Stimulated activated naive CD8-positive, alpha-beta T cell treated with anti-CD3 and anti-CD28 coated beads, Interleukin-15, amount 100 ng/mL, for 72 hours (primary cell): ENCODE results near the gene SEMA5A.

Experiments used
- ATAC-seq: fragments of 150-1000 bp; cut with Tn5 transposase; 2 replicates; pipeline ENCODE4 v1.10.0; 2021; ENCODE audit warnings: mild to moderate bottlenecking, moderate library complexity
- DNase-seq, 2 donors: peaks; one replicate each; pipeline ENCODE4 v3.0.0; 2021 to 2022
- H3K27ac Mint-ChIP-seq, 2 donors: one replicate each; pipeline ENCODE4 v1.8.0; 2022; ENCODE audit warnings: mild to moderate bottlenecking in 2 of 2, mixed read lengths in 2 of 2, moderate library complexity in 2 of 2
- H3K27me3 Mint-ChIP-seq: one replicate; pipeline ENCODE4 v1.8.0; 2022; ENCODE audit warnings: mixed read lengths
- H3K4me1 Mint-ChIP-seq: one replicate; pipeline ENCODE4 v1.8.0; 2022; ENCODE audit warnings: mild to moderate bottlenecking, mixed read lengths
- H3K4me3 Mint-ChIP-seq, 2 donors: one replicate each; pipeline ENCODE4 v1.8.0; 2022; ENCODE audit warnings: mild to moderate bottlenecking in 2 of 2, mixed read lengths in 2 of 2, moderate library complexity in 1 of 2
- H3K9me3 Mint-ChIP-seq, 2 donors: one replicate each; pipeline ENCODE4 v1.8.0; 2022; ENCODE audit warnings: mixed read lengths in 2 of 2

SEMA5A gene

GRCh38 chr5:9054821-9055589 is 490.9 kb downstream of the SEMA5A start:
- no peak for DNase-seq
- Mint-ChIP-seq H3K9me3 (no peaks in the 10 kb centered on the region), H3K4me1 (no peaks in the 10 kb centered on the region), H3K4me3 (no peak overlapping the region), H3K27ac (no peak overlapping the region), H3K27me3 (no peaks in the 10 kb centered on the region)
- ATAC-seq: no peak

GRCh38 chr5:9054322-9054721 is 491.6 kb downstream of the SEMA5A start:
- no peak for DNase-seq

DNA sequence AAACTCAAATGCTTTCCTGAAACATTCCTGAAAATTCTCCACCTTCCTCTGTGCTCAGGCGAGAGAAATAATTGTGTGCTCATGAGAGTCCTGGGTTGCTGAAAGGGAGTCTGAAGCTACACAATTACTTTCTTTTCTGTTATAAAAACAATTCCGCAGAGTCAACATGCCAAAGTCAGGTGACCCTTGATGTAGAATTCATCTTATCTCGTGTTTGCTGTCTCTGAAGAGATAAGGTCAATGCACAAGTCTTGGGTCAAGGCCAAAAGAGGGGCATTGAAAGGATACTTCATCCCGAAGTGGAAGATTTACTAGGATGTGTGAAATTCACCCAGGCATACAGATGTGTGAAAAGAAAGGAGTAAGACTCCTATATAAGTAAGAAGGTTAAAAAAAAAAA is 493.5 kb downstream of the SEMA5A start:
- no peak overlapping the region for H3K27ac Mint-ChIP-seq
- H3K9me3 Mint-ChIP-seq: no peaks in the 10 kb centered on the region
- no peaks in the 10 kb centered on the region for H3K4me1 Mint-ChIP-seq
- H3K27me3 Mint-ChIP-seq: no peaks in the 10 kb centered on the region
- no peak for DNase-seq
- no peak overlapping the region for H3K4me3 Mint-ChIP-seq
- ATAC-seq: no peak

More at GRCh38 chr5:9054322-9054721, 491.6 kb downstream of the SEMA5A start:
- H3K27ac Mint-ChIP-seq: no peak overlapping the region
- no peak for ATAC-seq
- H3K27me3 Mint-ChIP-seq: no peaks in the 10 kb centered on the region
- H3K9me3 Mint-ChIP-seq: no peaks in the 10 kb centered on the region
- H3K4me1 Mint-ChIP-seq: no peaks in the 10 kb centered on the region
- H3K4me3 Mint-ChIP-seq: no peak overlapping the region

- Mint-ChIP-seq H3K27me3 (no peaks in the 10 kb centered on the region), H3K9me3 (peaks cover 0 to 3% of the 10 kb centered on the region in 2 donors), H3K27ac (no peak overlapping the region), H3K4me1 (no peaks in the 10 kb centered on the region), H3K4me3 (no peak overlapping the region)
- ATAC-seq (no peak), DNase-seq (no peak)
Observed at GRCh38 chr5:9051779-9052178, 494.1 kb downstream of the SEMA5A start.

DNA sequence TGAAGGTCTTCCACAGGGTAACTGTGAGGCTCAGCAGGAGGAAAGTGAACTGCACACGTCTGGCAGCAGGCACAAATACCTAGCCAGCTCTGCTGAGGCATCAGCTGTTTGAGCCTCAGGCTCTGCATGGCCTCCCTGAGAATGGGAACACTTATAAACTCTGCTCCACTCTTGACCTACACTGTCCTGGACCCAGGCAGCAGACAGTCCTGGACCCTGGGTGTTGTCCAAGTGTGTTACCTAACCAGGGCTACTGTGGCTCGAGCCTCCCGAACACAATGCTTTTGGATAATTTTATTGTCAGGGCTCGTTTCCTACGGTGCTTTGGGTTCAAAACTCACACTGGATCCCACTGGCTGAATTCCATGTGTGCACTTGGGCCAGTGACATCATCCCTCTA is 497.9 kb downstream of the SEMA5A start:
- H3K4me3 Mint-ChIP-seq: no peak overlapping the region
- H3K27ac Mint-ChIP-seq: no peak overlapping the region
- H3K9me3 Mint-ChIP-seq: peaks cover 0 to 12% of the 10 kb centered on the region in 2 donors
- ATAC-seq: no peak
- DNase-seq: no peak
- H3K27me3 Mint-ChIP-seq: no peaks in the 10 kb centered on the region
- no peaks in the 10 kb centered on the region for H3K4me1 Mint-ChIP-seq

GRCh38 chr5:9046756-9047481 is 499.0 kb downstream of the SEMA5A start:
- ATAC-seq (no peak), DNase-seq (no peak)
- Mint-ChIP-seq H3K27me3 (no peaks in the 10 kb centered on the region), H3K27ac (no peak overlapping the region), H3K4me3 (no peak overlapping the region), H3K9me3 (peaks cover 0 to 12% of the 10 kb centered on the region in 2 donors), H3K4me1 (no peaks in the 10 kb centered on the region)

GRCh38 chr5:9045946-9046345 is 499.9 kb downstream of the SEMA5A start:
- Mint-ChIP-seq H3K27me3 (no peaks in the 10 kb centered on the region), H3K27ac (no peak overlapping the region), H3K9me3 (peaks cover 0 to 12% of the 10 kb centered on the region in 2 donors), H3K4me3 (no peak overlapping the region), H3K4me1 (no peaks in the 10 kb centered on the region)
- ATAC-seq (no peak), DNase-seq (no peak)

DNA sequence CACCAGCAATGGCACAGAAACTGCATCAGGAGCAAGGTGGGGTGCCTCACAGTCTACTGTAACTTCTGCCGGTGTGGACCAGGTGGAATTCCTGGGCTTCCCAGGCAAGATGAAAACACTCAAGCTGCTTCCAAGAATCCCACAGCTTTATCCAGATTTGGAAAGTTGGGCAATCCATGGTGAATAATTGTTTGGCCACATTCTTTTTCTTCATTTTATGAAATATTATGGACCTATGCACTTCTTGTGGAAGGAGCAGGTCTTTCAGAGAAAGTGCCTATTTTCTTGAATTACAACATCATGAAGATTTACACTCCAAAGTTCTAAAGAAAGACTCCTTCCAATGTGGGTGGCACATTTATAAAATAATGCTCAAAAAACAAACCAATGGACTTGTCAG is 503.6 kb downstream of the SEMA5A start:
- ATAC-seq (no peak), DNase-seq (no peak)
- no peak overlapping the region for H3K4me3 Mint-ChIP-seq
- H3K9me3 Mint-ChIP-seq: peaks cover 4 to 12% of the 10 kb centered on the region in 2 donors
- H3K4me1 Mint-ChIP-seq: no peaks in the 10 kb centered on the region
- no peak overlapping the region for H3K27ac Mint-ChIP-seq
- no peaks in the 10 kb centered on the region for H3K27me3 Mint-ChIP-seq

DNA sequence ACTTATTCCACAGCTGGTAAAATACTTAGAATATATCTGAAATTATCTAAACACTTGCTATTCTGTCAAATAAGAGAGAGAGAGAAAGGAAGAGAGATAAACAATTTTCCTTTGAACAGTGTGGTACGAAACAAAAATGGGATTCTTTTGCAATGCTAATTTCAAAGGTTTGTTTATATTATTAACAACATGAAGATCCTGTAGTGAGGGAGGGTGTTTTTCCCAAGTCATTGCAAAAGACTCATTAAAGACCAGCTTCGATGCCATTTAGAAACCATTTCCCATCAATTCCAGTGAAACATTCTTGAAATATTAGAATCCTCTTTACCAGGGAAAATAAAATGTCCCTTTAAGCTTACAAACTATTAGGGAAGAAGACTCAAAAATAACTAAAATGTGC is 505.4 kb downstream of the SEMA5A start:
- ATAC-seq: no peak
- peaks cover 0 to 4% of the 10 kb centered on the region in 2 donors for H3K9me3 Mint-ChIP-seq
- H3K27ac Mint-ChIP-seq: no peak overlapping the region
- H3K4me1 Mint-ChIP-seq: no peaks in the 10 kb centered on the region
- no peaks in the 10 kb centered on the region for H3K27me3 Mint-ChIP-seq
- H3K4me3 Mint-ChIP-seq: no peak overlapping the region
- no peak for DNase-seq

GRCh38 chr5:9037048-9037447 is 508.8 kb downstream of the SEMA5A start:
- H3K4me3 Mint-ChIP-seq: no peak overlapping the region
- H3K27ac Mint-ChIP-seq: no peak overlapping the region
- DNase-seq (no peak), ATAC-seq (no peak)
- H3K27me3 Mint-ChIP-seq: no peaks in the 10 kb centered on the region
- peaks cover 0 to 4% of the 10 kb centered on the region in 2 donors for H3K9me3 Mint-ChIP-seq
- H3K4me1 Mint-ChIP-seq: no peaks in the 10 kb centered on the region

DNA sequence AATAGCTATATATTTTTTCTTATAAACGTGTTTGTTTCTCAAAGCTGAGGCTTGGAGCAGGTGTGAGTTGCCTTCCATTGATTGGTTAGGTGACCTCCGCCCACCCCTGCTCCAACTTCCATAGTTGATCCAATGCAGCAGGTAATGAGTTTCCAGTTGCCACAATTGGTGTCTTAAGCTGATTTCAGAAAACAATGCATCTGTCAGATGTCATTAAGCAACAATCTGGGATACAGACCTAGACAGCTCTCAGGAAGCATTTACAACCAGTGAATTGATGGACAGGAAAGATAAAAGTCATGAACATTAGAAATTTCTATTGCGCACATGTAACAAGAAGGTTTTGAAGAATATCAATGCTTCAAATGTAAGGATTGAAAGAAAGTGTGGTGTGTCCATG is 510.5 kb downstream of the SEMA5A start:
- no peak overlapping the region for H3K27ac Mint-ChIP-seq
- no peak for DNase-seq
- H3K4me3 Mint-ChIP-seq: no peak overlapping the region
- no peaks in the 10 kb centered on the region for H3K4me1 Mint-ChIP-seq
- no peaks in the 10 kb centered on the region for H3K27me3 Mint-ChIP-seq
- ATAC-seq: no peak
- peaks cover 0 to 4% of the 10 kb centered on the region in 2 donors for H3K9me3 Mint-ChIP-seq

- H3K27ac Mint-ChIP-seq: no peak overlapping the region
- DNase-seq (no peak), ATAC-seq (no peak)
- peaks cover 0 to 9% of the 10 kb centered on the region in 2 donors for H3K9me3 Mint-ChIP-seq
- no peak overlapping the region for H3K4me3 Mint-ChIP-seq
- H3K27me3 Mint-ChIP-seq: no peaks in the 10 kb centered on the region
- no peaks in the 10 kb centered on the region for H3K4me1 Mint-ChIP-seq
Observed at GRCh38 chr5:9034649-9035048, 511.2 kb downstream of the SEMA5A start.

DNA sequence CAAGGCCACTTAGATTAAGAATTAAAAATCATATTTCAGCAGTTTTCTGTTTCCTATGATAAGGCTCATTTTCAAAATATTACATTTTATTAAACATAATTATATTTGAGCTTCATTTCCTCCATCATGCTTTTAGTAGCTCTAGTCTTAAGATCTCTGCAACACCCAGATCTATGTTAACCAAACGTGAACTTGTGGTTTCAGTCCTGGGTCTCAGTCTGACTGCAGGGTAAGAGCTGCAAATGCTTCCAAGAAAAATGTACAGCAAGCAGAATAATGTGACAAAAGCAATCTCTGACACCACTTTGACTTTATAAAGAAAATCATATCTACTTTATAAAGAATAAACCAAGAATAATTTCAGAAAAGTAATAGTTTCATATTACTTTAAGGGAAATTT is 512.4 kb downstream of the SEMA5A start:
- H3K4me3 Mint-ChIP-seq: no peak overlapping the region
- DNase-seq: no peak
- no peak for ATAC-seq
- peaks cover under 1 to 5% of the 10 kb centered on the region in 2 donors for H3K9me3 Mint-ChIP-seq
- no peak overlapping the region for H3K27ac Mint-ChIP-seq
- no peaks in the 10 kb centered on the region for H3K4me1 Mint-ChIP-seq
- H3K27me3 Mint-ChIP-seq: no peaks in the 10 kb centered on the region

DNA sequence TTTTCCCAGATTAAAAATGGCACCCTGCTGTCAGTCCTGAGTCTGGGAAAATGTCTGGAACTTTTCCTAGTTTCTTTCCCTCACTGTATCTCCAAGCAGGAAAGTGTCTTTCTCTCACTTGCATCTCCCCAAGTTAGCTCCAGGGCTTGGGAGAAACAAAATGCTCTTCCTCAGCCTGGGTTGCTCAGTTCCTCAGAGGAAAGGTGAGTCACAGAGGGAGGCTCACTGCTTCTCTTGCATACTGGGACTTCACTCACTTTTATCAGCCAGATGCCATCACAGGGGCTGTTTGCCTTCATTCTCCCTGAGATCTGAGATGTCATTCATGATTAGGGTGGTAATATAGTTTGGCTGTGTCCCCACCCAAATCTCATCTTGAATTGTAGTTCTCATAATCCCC is 519.9 kb downstream of the SEMA5A start:
- H3K27me3 Mint-ChIP-seq: no peaks in the 10 kb centered on the region
- peaks cover 38 to 50% of the 10 kb centered on the region in 2 donors for H3K9me3 Mint-ChIP-seq
- no peaks in the 10 kb centered on the region for H3K4me1 Mint-ChIP-seq
- no peak overlapping the region for H3K27ac Mint-ChIP-seq
- ATAC-seq (no peak), DNase-seq (no peak)
- no peak overlapping the region for H3K4me3 Mint-ChIP-seq

DNA sequence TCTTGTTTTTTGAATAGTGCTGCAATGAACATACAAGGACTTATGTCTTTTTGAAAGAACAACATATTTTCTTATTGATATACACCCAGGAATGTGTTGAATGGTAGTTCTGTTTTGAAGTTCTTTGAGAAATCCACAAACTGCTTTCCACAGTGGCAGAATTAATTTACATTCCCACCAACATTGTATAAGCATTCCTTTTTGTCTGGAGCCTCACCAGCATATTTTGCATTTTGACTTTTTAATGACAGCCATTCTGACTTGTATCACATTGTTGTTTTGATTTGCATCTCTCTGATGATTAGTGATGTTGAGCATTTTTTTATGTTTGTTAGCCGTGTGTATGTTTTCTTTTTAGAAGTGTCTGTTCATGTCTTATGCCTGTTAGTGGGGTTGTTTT is 524.9 kb downstream of the SEMA5A start:
- H3K4me3 Mint-ChIP-seq: no peak overlapping the region
- no peak overlapping the region for H3K27ac Mint-ChIP-seq
- DNase-seq (no peak), ATAC-seq (no peak)
- no peaks in the 10 kb centered on the region for H3K4me1 Mint-ChIP-seq
- no peaks in the 10 kb centered on the region for H3K27me3 Mint-ChIP-seq
- peaks cover 23 to 31% of the 10 kb centered on the region in 2 donors for H3K9me3 Mint-ChIP-seq

- Mint-ChIP-seq H3K9me3 (peaks cover 0 to 2% of the 10 kb centered on the region in 2 donors), H3K27me3 (no peaks in the 10 kb centered on the region), H3K4me1 (no peaks in the 10 kb centered on the region), H3K4me3 (no peak overlapping the region), H3K27ac (no peak overlapping the region)
- ATAC-seq (no peak), DNase-seq (no peak)
Observed at GRCh38 chr5:9015937-9016270, 530.0 kb downstream of the SEMA5A start.
